Loucy (cell line): ENCODE data around the gene SUCLG2.

Experiments
- H2AFZ ChIP-seq: fragments of 200-600 bp; sonication (generic); 2 replicates; pipeline ENCODE4 v1.6.0; 2016; ENCODE audit warnings: antibody characterized with exemption, mild to moderate bottlenecking, low read length, moderate library complexity
- H3F3A ChIP-seq: fragments of 200-600 bp; 2 replicates; pipeline ENCODE4 v1.6.0; 2016; ENCODE audit warnings: antibody characterized with exemption, low read depth, mild to moderate bottlenecking
- H3K27me3 ChIP-seq: fragments of 200-600 bp; sonication (generic); 2 replicates; pipeline ENCODE4 v1.6.1; 2014; ENCODE audit warnings: low read length, mild to moderate bottlenecking; ENCODE audit not compliant: insufficient read depth, poor library complexity, severe bottlenecking
- H3K36me3 ChIP-seq: fragments of 200-600 bp; sonication (generic); 2 replicates; pipeline ENCODE4 v1.6.1; 2016; ENCODE audit warnings: low read length; ENCODE audit not compliant: insufficient read depth
- H3K4me1 ChIP-seq: fragments of 200-600 bp; sonication (generic); 2 replicates; pipeline ENCODE4 v1.5.1; 2014; ENCODE audit warnings: low read length, mild to moderate bottlenecking; ENCODE audit not compliant: insufficient read depth, poor library complexity, severe bottlenecking
- H3K4me2 ChIP-seq: fragments of 200-600 bp; sonication (generic); 2 replicates; pipeline ENCODE4 v1.6.0; 2014; ENCODE audit warnings: antibody characterized with exemption, low read length, low read depth, mild to moderate bottlenecking; ENCODE audit not compliant: poor library complexity, severe bottlenecking
- H3K4me3 ChIP-seq: fragments of 200-600 bp; sonication (generic); 2 replicates; pipeline ENCODE4 v1.5.1; 2014; ENCODE audit warnings: low read length, mild to moderate bottlenecking, mixed read lengths; ENCODE audit not compliant: poor library complexity, severe bottlenecking
- H3K79me2 ChIP-seq: fragments of 200-600 bp; sonication (generic); 2 replicates; pipeline ENCODE4 v1.6.1; 2014; ENCODE audit warnings: low read length; ENCODE audit not compliant: insufficient read depth
- H3K9ac ChIP-seq: fragments of 200-600 bp; sonication (generic); 2 replicates; pipeline ENCODE4 v1.6.0; 2014; ENCODE audit warnings: mild to moderate bottlenecking, low read depth, low read length, moderate library complexity; ENCODE audit not compliant: poor library complexity, severe bottlenecking
- H3K9me2 ChIP-seq: fragments of 200-600 bp; sonication (generic); replicated peaks from 2 replicates; pipeline ENCODE4 v1.6.1; 2016; ENCODE audit warnings: low read depth, low read length, mixed read lengths
- H3K9me3 ChIP-seq: fragments of 200-600 bp; sonication (generic); 2 replicates; pipeline ENCODE4 v1.6.1; 2014; ENCODE audit warnings: mild to moderate bottlenecking, antibody characterized with exemption, low read length, low read depth; ENCODE audit not compliant: insufficient read depth
- H4K20me1 ChIP-seq: fragments of 200-600 bp; sonication (generic); 2 replicates; pipeline ENCODE4 v1.6.0; 2014; ENCODE audit warnings: antibody characterized with exemption, low read length, mild to moderate bottlenecking; ENCODE audit not compliant: insufficient read depth, poor library complexity, severe bottlenecking
- EZH2phosphoT487 ChIP-seq: fragments of 200-600 bp; IDR thresholded peaks from 2 replicates; pipeline ENCODE4 v1.6.1; 2018; ENCODE audit warnings: antibody characterized with exemption, mild to moderate bottlenecking, moderate library complexity, borderline replicate concordance
- TF ChIP-seq, protein P1 (sequence below): fragments of 200-600 bp; sonication (generic); conservative IDR thresholded peaks from 2 replicates; pipeline ENCODE4 v1.5.1; 2014; ENCODE audit warnings: mild to moderate bottlenecking, antibody characterized with exemption, low read length

SUCLG2 gene

DNA sequence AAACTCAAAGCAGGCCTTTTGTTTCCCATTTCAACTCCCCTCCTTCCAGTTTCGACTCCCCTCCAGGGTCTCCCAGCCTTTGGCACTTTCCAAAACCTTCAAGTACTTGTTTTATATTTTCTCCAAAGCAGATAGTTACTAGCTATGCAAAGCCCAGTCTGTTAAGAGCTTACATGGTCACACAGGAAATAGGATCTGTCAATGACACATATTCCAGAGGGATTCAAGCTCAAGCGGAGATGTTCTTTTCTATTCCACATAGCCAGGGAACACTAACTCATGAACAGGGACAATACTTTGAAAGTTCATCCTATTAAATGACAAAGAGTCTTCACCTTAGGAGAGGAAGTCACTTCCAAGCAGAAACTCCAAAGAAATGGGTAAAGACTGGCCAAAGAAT is 18.6 kb downstream of the SUCLG2 start:
- no peak overlapping the region for H3K4me2 ChIP-seq
- H3K4me1 ChIP-seq: no peaks in the 10 kb centered on the region
- no peak overlapping the region for H3K4me3 ChIP-seq
- no peaks in the 10 kb centered on the region for H3K9me3 ChIP-seq
- no peaks in the 10 kb centered on the region for H4K20me1 ChIP-seq
- TF ChIP-seq, protein P1, sequence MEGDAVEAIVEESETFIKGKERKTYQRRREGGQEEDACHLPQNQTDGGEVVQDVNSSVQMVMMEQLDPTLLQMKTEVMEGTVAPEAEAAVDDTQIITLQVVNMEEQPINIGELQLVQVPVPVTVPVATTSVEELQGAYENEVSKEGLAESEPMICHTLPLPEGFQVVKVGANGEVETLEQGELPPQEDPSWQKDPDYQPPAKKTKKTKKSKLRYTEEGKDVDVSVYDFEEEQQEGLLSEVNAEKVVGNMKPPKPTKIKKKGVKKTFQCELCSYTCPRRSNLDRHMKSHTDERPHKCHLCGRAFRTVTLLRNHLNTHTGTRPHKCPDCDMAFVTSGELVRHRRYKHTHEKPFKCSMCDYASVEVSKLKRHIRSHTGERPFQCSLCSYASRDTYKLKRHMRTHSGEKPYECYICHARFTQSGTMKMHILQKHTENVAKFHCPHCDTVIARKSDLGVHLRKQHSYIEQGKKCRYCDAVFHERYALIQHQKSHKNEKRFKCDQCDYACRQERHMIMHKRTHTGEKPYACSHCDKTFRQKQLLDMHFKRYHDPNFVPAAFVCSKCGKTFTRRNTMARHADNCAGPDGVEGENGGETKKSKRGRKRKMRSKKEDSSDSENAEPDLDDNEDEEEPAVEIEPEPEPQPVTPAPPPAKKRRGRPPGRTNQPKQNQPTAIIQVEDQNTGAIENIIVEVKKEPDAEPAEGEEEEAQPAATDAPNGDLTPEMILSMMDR: no peak
- TF ChIP-seq EZH2phosphoT487: no peak
- H3K9ac ChIP-seq: no peak overlapping the region
- H3K36me3 ChIP-seq: no peaks in the 10 kb centered on the region
- H3F3A ChIP-seq: no peaks in the 10 kb centered on the region
- H3K79me2 ChIP-seq: no peaks in the 10 kb centered on the region
- no peaks in the 10 kb centered on the region for H3K27me3 ChIP-seq
- no peaks in the 10 kb centered on the region for H3K9me2 ChIP-seq
- no peak overlapping the region for H2AFZ ChIP-seq

DNA sequence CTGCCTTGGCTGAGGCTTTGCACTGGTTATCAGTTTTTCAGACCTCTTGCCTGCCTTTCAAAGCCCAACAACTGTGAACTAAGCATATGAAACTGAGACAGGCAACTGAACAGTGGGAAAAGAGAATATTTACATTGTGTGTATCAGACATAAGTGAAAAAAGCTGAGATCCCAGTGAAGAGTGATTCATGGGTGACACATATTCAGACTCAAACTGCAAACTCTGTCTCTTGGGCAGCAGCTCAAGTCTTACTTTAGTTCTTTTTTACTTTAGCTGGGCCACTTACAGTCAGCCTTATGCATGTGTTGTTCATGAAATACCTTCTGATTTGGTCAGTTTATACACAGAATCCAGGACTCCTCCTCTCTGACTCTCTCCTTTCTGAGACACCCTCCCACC is 19.2 kb downstream of the SUCLG2 start:
- Histone ChIP-seq H2AFZ (no peak overlapping the region), H3K9me2 (no peaks in the 10 kb centered on the region), H4K20me1 (no peaks in the 10 kb centered on the region), H3K4me3 (no peak overlapping the region), H3K9me3 (no peaks in the 10 kb centered on the region), H3K4me2 (no peak overlapping the region), H3K79me2 (no peaks in the 10 kb centered on the region), H3K4me1 (no peaks in the 10 kb centered on the region), H3K27me3 (no peaks in the 10 kb centered on the region), H3K36me3 (no peaks in the 10 kb centered on the region), H3K9ac (no peak overlapping the region), H3F3A (no peaks in the 10 kb centered on the region)
- TF ChIP-seq, protein P1: no peak
- TF ChIP-seq EZH2phosphoT487: no peak

DNA sequence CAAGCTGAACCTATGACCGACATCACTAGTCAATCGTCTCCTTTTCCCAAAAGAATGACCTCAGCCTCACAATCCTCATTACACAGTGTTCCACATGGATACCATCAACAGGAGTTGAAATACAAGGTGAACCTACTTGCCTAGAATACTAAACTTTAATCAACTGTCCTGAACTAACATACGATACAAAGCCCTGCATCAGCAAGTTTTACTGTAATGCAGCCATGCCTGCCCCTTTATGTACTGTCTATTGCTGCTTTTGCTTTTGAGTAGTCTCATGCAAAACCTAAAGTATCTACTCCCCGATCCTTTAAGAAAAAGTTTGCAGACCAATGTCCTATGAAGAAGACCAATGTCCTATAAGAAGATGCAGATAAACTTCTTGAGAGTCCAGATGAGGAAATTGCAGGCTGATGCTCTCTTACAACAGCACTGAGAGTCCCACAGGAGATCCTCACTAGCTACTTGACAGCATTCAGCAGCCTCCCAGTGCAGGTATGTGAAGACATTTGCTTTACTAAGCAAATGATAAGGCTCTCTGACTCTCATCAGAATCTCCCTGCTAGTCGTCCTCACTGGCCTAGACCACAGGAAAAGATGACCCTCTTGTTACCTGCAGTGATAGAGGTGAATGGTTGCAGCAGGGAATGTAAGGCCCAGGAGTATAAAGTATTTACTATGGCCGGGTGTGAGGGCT is 23.6 kb downstream of the SUCLG2 start:
- no peaks in the 10 kb centered on the region for H3K9me3 ChIP-seq
- H3K36me3 ChIP-seq: no peaks in the 10 kb centered on the region
- H4K20me1 ChIP-seq: peaks cover 8% of the 10 kb centered on the region
- no peaks in the 10 kb centered on the region for H3K4me1 ChIP-seq
- H3K9ac ChIP-seq: no peak overlapping the region
- no peak for TF ChIP-seq EZH2phosphoT487
- TF ChIP-seq, protein P1: no peak
- H3K4me2 ChIP-seq: no peak overlapping the region
- H3K79me2 ChIP-seq: no peaks in the 10 kb centered on the region
- H3K27me3 ChIP-seq: no peaks in the 10 kb centered on the region
- H3K4me3 ChIP-seq: no peak overlapping the region
- H2AFZ ChIP-seq: no peak overlapping the region
- no peaks in the 10 kb centered on the region for H3F3A ChIP-seq
- no peaks in the 10 kb centered on the region for H3K9me2 ChIP-seq
